HCT116 (cell line): Measurements from ENCODE around the gene SPACA6.

Experiments used
- CTCF ChIP-seq, 3 experiments: fragments of 200-600 bp in 1 of 3; sonication (generic) in 1 of 3; IDR thresholded peaks in 2 of 3; conservative IDR thresholded peaks in 1 of 3; 2 replicates each; pipeline ENCODE4 v1.5.1; 2012 to 2017; ENCODE audit warnings: low read depth in 2 of 3, low read length in 2 of 3, antibody characterized with exemption in 1 of 3, borderline replicate concordance in 1 of 3, control low read depth in 1 of 3, mild to moderate bottlenecking in 1 of 3, mixed read lengths in 1 of 3, mixed run types in 1 of 3, moderate library complexity in 1 of 3; ENCODE audit not compliant: insufficient read depth in 1 of 3
- EZH2 ChIP-seq: fragments of 200-600 bp; sonication (generic); IDR thresholded peaks from 2 replicates; pipeline ENCODE4 v1.6.1; 2017; ENCODE audit warnings: antibody characterized with exemption, mixed run types
- EZH2phosphoT487 ChIP-seq: fragments of 200-600 bp; IDR thresholded peaks from 2 replicates; pipeline ENCODE4 v1.6.1; 2018; ENCODE audit warnings: antibody characterized with exemption, borderline replicate concordance
- JUND ChIP-seq: IDR thresholded peaks from 2 replicates; pipeline ENCODE4 v1.6.1; 2012
- MAX ChIP-seq: IDR thresholded peaks from 2 replicates; pipeline ENCODE4 v1.6.1; 2012
- POLR2A ChIP-seq: IDR thresholded peaks from 2 replicates; pipeline ENCODE4 v1.7.0; 2011; ENCODE audit warnings: borderline replicate concordance; ENCODE audit not compliant: insufficient read depth, insufficient read length; ENCODE audit errors: extremely low read depth
- POLR2AphosphoS5 ChIP-seq: IDR thresholded peaks from 2 replicates; pipeline ENCODE4 v1.6.1; 2011; ENCODE audit warnings: mild to moderate bottlenecking, low read depth, low read length, moderate library complexity
- REST ChIP-seq: IDR thresholded peaks from 2 replicates; pipeline ENCODE4 v1.6.1; 2012; ENCODE audit warnings: low read depth
- YY1 ChIP-seq: IDR thresholded peaks from 2 replicates; pipeline ENCODE4 v1.6.1; 2011; ENCODE audit warnings: low read length, low read depth, moderate library complexity, mild to moderate bottlenecking; ENCODE audit not compliant: insufficient replicate concordance; ENCODE audit errors: extremely low read depth

- TF ChIP-seq EZH2phosphoT487 (no peak), CTCF (IDR thresholded peaks at IDR 0.05 in 2 of 3, conservative IDR thresholded peaks at IDR 0.05 in 1 of 3; ENCODE audit: borderline replicate concordance in 1 of 3, insufficient read depth in 1 of 3, low read depth in 2 of 3, low read length in 2 of 3) (no peak), EZH2 (no peak), REST (no peak), MAX (no peak), POLR2A (no peak), POLR2AphosphoS5 (no peak), JUND (no peak), YY1 (no peak)
These were observed 45.8 kb upstream of the SPACA6 start for GRCh38 chr19:51647318-51647717.
